Neural cell (in vitro differentiated cells): Measurements from ENCODE around the gene DYNC1I2. TPM values are rescaled to one million over a fixed set of nuclear protein-coding genes. Genes with fewer than 3 reads are reported as not detected.

Experiments used
- H2AFZ ChIP-seq: fragments of 200-600, 300-800 bp; sonication (generic), shearing (Covaris generic); 2 replicates; pipeline ENCODE4 v1.6.0; 2014; ENCODE audit warnings: low read depth, mild to moderate bottlenecking, antibody characterized with exemption, low read length, moderate library complexity
- H3F3A ChIP-seq: fragments of 200-600 bp; shearing (Covaris generic); 2 replicates; pipeline ENCODE4 v1.6.1; 2016; ENCODE audit warnings: mild to moderate bottlenecking, moderate library complexity, mixed read lengths, antibody characterized with exemption, low read length; ENCODE audit not compliant: insufficient read depth, poor library complexity, severe bottlenecking
- H3K27ac ChIP-seq: fragments of 200-600, 300-800 bp; sonication (generic), shearing (Covaris generic); 2 replicates; pipeline ENCODE4 v1.5.1; 2014; ENCODE audit warnings: mild to moderate bottlenecking, low read length, moderate library complexity
- H3K27me3 ChIP-seq: fragments of 300-800, 200-600 bp; sonication (generic), shearing (Covaris generic); 2 replicates; pipeline ENCODE4 v1.6.0; 2014; ENCODE audit warnings: mild to moderate bottlenecking, low read depth, low read length, moderate library complexity; ENCODE audit not compliant: insufficient read depth
- H3K36me3 ChIP-seq: fragments of 300-800, 200-600 bp; sonication (generic), shearing (Covaris generic); 2 replicates; pipeline ENCODE4 v1.5.1; 2014; ENCODE audit warnings: mild to moderate bottlenecking, antibody characterized with exemption, low read length, moderate library complexity; ENCODE audit not compliant: insufficient read depth
- H3K4me2 ChIP-seq: fragments of 300-800, 200-600 bp; sonication (generic), shearing (Covaris generic); 2 replicates; pipeline ENCODE4 v1.6.0; 2014; ENCODE audit warnings: mild to moderate bottlenecking, low read length
- H3K4me3 ChIP-seq: fragments of 300-800, 200-600 bp; sonication (generic), shearing (Covaris generic); 2 replicates; pipeline ENCODE4 v1.5.1; 2014; ENCODE audit warnings: mild to moderate bottlenecking, low read length, moderate library complexity
- H3K79me2 ChIP-seq: fragments of 200-600 bp; shearing (Covaris generic); replicated peaks from 2 replicates; pipeline ENCODE4 v1.6.0; 2014; ENCODE audit warnings: mild to moderate bottlenecking, low read length, moderate library complexity; ENCODE audit not compliant: insufficient read depth
- H3K9ac ChIP-seq: fragments of 300-800, 200-600 bp; sonication (generic), shearing (Covaris generic); 2 replicates; pipeline ENCODE4 v1.6.1; 2016; ENCODE audit warnings: mild to moderate bottlenecking, low read length, mixed read lengths
- H3K9me2 ChIP-seq: fragments of 200-600 bp; shearing (Covaris generic); 2 replicates; pipeline ENCODE4 v1.6.1; 2016; ENCODE audit warnings: mild to moderate bottlenecking, low read length, mixed read lengths; ENCODE audit not compliant: insufficient read depth
- H3K9me3 ChIP-seq: fragments of 200-600, 300-800 bp; sonication (generic), shearing (Covaris generic); 2 replicates; pipeline ENCODE4 v1.6.1; 2016; ENCODE audit warnings: mild to moderate bottlenecking, mixed run types, low read length, moderate library complexity, mixed read lengths
- H4K20me1 ChIP-seq: fragments of 200-600 bp; shearing (Covaris generic); 2 replicates; pipeline ENCODE4 v1.6.1; 2016; ENCODE audit warnings: mild to moderate bottlenecking, mixed run types; ENCODE audit not compliant: insufficient read depth
- CTCF ChIP-seq: fragments of 450-650 bp; IDR thresholded peaks from 2 replicates; pipeline ENCODE4 v1.5.1; 2014; ENCODE audit warnings: antibody characterized with exemption, mild to moderate bottlenecking, moderate library complexity; ENCODE audit not compliant: poor library complexity, severe bottlenecking
- EP300 ChIP-seq: fragments of 450-650 bp; conservative IDR thresholded peaks from 2 replicates; pipeline ENCODE4 v1.6.1; 2014; ENCODE audit warnings: antibody characterized with exemption, mild to moderate bottlenecking, moderate library complexity; ENCODE audit not compliant: poor library complexity, severe bottlenecking
- EZH2 ChIP-seq: fragments of 200-600, 300-800 bp; shearing (Covaris generic), sonication (generic); IDR thresholded peaks from 2 replicates; pipeline ENCODE4 v1.6.1; 2014; ENCODE audit warnings: antibody characterized with exemption, low read length, borderline replicate concordance, mild to moderate bottlenecking; ENCODE audit not compliant: insufficient read depth, poor library complexity, severe bottlenecking
- MXI1 ChIP-seq: fragments of 450-650 bp; conservative IDR thresholded peaks from 2 replicates; pipeline ENCODE4 v1.6.1; 2014; ENCODE audit warnings: antibody characterized with exemption, mild to moderate bottlenecking; ENCODE audit not compliant: poor library complexity, severe bottlenecking
- POLR2AphosphoS5 ChIP-seq: IDR thresholded peaks from 2 replicates; pipeline ENCODE4 v1.6.1; 2012
- RAD21 ChIP-seq: fragments of 450-650 bp; conservative IDR thresholded peaks from 2 replicates; pipeline ENCODE4 v1.6.1; 2014; ENCODE audit warnings: antibody characterized with exemption, mild to moderate bottlenecking, moderate library complexity
- REST ChIP-seq: IDR thresholded peaks from 2 replicates; pipeline ENCODE4 v1.6.1; 2012; ENCODE audit warnings: borderline replicate concordance
- SMC3 ChIP-seq: fragments of 450-650 bp; conservative IDR thresholded peaks from 2 replicates; pipeline ENCODE4 v1.6.1; 2014; ENCODE audit warnings: antibody characterized with exemption, mild to moderate bottlenecking, moderate library complexity; ENCODE audit not compliant: poor library complexity
- TAF1 ChIP-seq: IDR thresholded peaks from 2 replicates; pipeline ENCODE4 v1.6.1; 2012; ENCODE audit warnings: low read depth
- polyA plus RNA-seq: library from polyadenylated mRNA; depleted of rRNA; stranded (reverse); fragments of >200 nt; gene quantifications from 2 replicates; pipeline ENCODE4 v1.2.3, GENCODE V29; 2014

Gene DYNC1I2
- polyA plus RNA-seq, 1 donor from 2014 or later = 561 TPM

- no peaks in the 10 kb centered on the region for H3K27me3 ChIP-seq
- no peak for TF ChIP-seq CTCF
- TF ChIP-seq SMC3 = no peak
- no peak for TF ChIP-seq RAD21
- no peak for TF ChIP-seq REST
- no peak for TF ChIP-seq POLR2AphosphoS5
- no peak for TF ChIP-seq EZH2
- TF ChIP-seq MXI1 = no peak
- no peak for TF ChIP-seq EP300
- no peak for TF ChIP-seq TAF1
- no peak overlapping the region for H3K4me2 ChIP-seq
- H3F3A ChIP-seq = no peaks in the 10 kb centered on the region
- no peak overlapping the region for H3K4me3 ChIP-seq
- H4K20me1 ChIP-seq = no peaks in the 10 kb centered on the region
- H2AFZ ChIP-seq = no peak overlapping the region
- H3K27ac ChIP-seq = no peak overlapping the region
- no peaks in the 10 kb centered on the region for H3K9me3 ChIP-seq
- H3K36me3 ChIP-seq = peaks cover 4% of the 10 kb centered on the region
- no peaks in the 10 kb centered on the region for H3K9me2 ChIP-seq
- peaks cover 34% of the 10 kb centered on the region for H3K79me2 ChIP-seq
- H3K9ac ChIP-seq = no peak overlapping the region
Measured at GRCh38 chr2:171712051-171712450, 24.8 kb downstream of the DYNC1I2 start.

GRCh38 chr2:171718720-171719119, 31.5 kb downstream of the DYNC1I2 start:
- H3K9ac ChIP-seq = no peak overlapping the region
- H2AFZ ChIP-seq = no peak overlapping the region
- H4K20me1 ChIP-seq = no peaks in the 10 kb centered on the region
- H3K9me2 ChIP-seq = no peaks in the 10 kb centered on the region
- no peaks in the 10 kb centered on the region for H3F3A ChIP-seq
- TF ChIP-seq SMC3 (no peak), CTCF (no peak), REST (no peak), TAF1 (no peak), EZH2 (no peak), RAD21 (no peak), EP300 (no peak), MXI1 (no peak), POLR2AphosphoS5 (no peak)
- no peaks in the 10 kb centered on the region for H3K36me3 ChIP-seq
- no peaks in the 10 kb centered on the region for H3K9me3 ChIP-seq
- no peaks in the 10 kb centered on the region for H3K27me3 ChIP-seq
- no peak overlapping the region for H3K4me2 ChIP-seq
- H3K4me3 ChIP-seq = no peak overlapping the region
- H3K27ac ChIP-seq = no peak overlapping the region
- no peaks in the 10 kb centered on the region for H3K79me2 ChIP-seq
